Breast epithelium (tissue), 4 donors: ENCODE results near the gene HIBADH. TPM values are rescaled to one million over a fixed set of nuclear protein-coding genes. Genes with fewer than 3 reads are reported as not detected.
A peak's percentile ranks its signal among the peaks of the same experiment; 100 is the strongest.

Source experiments
- DNase-seq, 2 donors: peaks; one replicate each; pipeline ENCODE4 v3.0.0-alpha.2; 2019; ENCODE audit warnings: low spot score in 2 of 2
- H3K27ac ChIP-seq, 2 donors: fragments of 200-600 bp; sonication (generic) in 1 of 2; one replicate each; pipeline ENCODE4 v1.5.1; 2016 to 2019; ENCODE audit warnings: mild to moderate bottlenecking in 1 of 2
- H3K27me3 ChIP-seq, 2 donors: fragments of 200-600 bp; sonication (generic) in 1 of 2; one replicate each; pipeline versions ENCODE4 v1.5.1 to v1.6.0; 2017 to 2019; ENCODE audit warnings: control low read depth in 1 of 2, mild to moderate bottlenecking in 1 of 2
- H3K36me3 ChIP-seq: fragments of 200-600 bp; one replicate; pipeline ENCODE4 v1.5.1; 2019
- H3K4me1 ChIP-seq, 2 donors: fragments of 200-600 bp; sonication (generic); one replicate each; pipeline ENCODE4 v1.5.1; 2016 to 2019; ENCODE audit warnings: control low read depth in 1 of 2
- H3K4me3 ChIP-seq, 3 donors: fragments of 200-600 bp; sonication (generic); 1 replicate in 2 of 3; 2 replicates in 1 of 3; pipeline ENCODE4 v1.5.1; 2016 to 2019; ENCODE audit warnings: mild to moderate bottlenecking in 3 of 3, moderate library complexity in 2 of 3
- H3K9me3 ChIP-seq, 2 donors: fragments of 200-600 bp; sonication (generic) in 1 of 2; one replicate each; pipeline ENCODE4 v1.5.1; 2016 to 2019; ENCODE audit warnings: control low read depth in 1 of 2
- POLR2A ChIP-seq: fragments of 450-650 bp; IDR thresholded peaks from one replicate; pipeline ENCODE4 v1.6.1; 2016; ENCODE audit warnings: antibody characterized with exemption, mild to moderate bottlenecking, moderate library complexity
- POLR2AphosphoS5 ChIP-seq, 3 donors: sonication (generic); formaldehyde crosslinking; IDR thresholded peaks; one replicate each; pipeline ENCODE4 v1.6.1; 2017; ENCODE audit warnings: antibody characterized with exemption in 3 of 3
- intact Hi-C: fragments of 100-400 bp; cut with DNase I; formaldehyde crosslinking; loops from one replicate; pipeline ENCODE4 v1.15.1; 2023; ENCODE audit warnings: low total_unique reads
- total RNA-seq, 3 donors: library from RNA; depleted of rRNA; stranded (reverse); fragments of >200 nt; gene quantifications; one replicate each; pipeline ENCODE4 v1.1.0, GENCODE V29; 2016
- TF ChIP-seq, protein P1 (sequence below), 3 donors: fragments of 450-650 bp; IDR thresholded peaks; one replicate each; pipeline ENCODE4 v1.5.1; 2016 to 2017; ENCODE audit warnings: antibody characterized with exemption in 3 of 3, mild to moderate bottlenecking in 3 of 3, moderate library complexity in 3 of 3

The HIBADH gene
- total RNA-seq, 3 donors from 2014 or later, result 50.5 to 80.1 (median 67.5) TPM

- peak in 1 of 2 donors; percentile 56 for DNase-seq
- no peak for TF ChIP-seq POLR2A
- TF ChIP-seq, protein P1, sequence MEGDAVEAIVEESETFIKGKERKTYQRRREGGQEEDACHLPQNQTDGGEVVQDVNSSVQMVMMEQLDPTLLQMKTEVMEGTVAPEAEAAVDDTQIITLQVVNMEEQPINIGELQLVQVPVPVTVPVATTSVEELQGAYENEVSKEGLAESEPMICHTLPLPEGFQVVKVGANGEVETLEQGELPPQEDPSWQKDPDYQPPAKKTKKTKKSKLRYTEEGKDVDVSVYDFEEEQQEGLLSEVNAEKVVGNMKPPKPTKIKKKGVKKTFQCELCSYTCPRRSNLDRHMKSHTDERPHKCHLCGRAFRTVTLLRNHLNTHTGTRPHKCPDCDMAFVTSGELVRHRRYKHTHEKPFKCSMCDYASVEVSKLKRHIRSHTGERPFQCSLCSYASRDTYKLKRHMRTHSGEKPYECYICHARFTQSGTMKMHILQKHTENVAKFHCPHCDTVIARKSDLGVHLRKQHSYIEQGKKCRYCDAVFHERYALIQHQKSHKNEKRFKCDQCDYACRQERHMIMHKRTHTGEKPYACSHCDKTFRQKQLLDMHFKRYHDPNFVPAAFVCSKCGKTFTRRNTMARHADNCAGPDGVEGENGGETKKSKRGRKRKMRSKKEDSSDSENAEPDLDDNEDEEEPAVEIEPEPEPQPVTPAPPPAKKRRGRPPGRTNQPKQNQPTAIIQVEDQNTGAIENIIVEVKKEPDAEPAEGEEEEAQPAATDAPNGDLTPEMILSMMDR (IDR thresholded peaks at IDR 0.05), result no peak
- peak in 1 of 3 donors; percentile 9 for TF ChIP-seq POLR2AphosphoS5 (IDR thresholded peaks at IDR 0.05)
- no peaks in the 10 kb centered on the region for H3K9me3 ChIP-seq
- peak overlapping the region; percentile 15 to 43 for H3K27ac ChIP-seq
- no peaks in the 10 kb centered on the region for H3K4me1 ChIP-seq
- intact Hi-C loops, result no loop called here
- H3K4me3 ChIP-seq, result no peak overlapping the region
- H3K36me3 ChIP-seq, result no peaks in the 10 kb centered on the region
- H3K27me3 ChIP-seq, result no peaks in the 10 kb centered on the region
These were observed 35.3 kb upstream of the HIBADH start for GRCh38 chr7:27697861-27698430.

DNA sequence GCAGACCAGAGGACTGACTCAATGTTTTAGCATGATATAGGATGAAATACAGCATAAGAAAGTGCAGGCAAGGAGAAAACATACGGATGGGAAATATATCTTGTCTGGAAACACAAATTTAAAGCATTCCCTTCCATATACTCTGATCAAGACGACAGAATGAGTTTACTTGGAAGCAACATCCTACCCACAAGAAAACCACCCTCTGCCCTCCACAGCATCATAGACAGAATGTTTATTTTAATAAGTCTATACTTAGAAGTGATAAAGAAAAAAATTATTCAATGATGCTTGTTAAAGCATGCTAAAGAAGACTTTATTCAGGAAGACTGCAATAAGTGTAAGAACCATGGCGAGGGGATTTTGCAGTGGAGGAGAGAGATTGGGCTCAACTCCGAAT is 32.4 kb upstream of the HIBADH start:
- no peak for DNase-seq
- intact Hi-C loops, result no loop called here
- Histone ChIP-seq H3K27ac (no peak overlapping the region), H3K4me3 (no peak overlapping the region), H3K36me3 (no peaks in the 10 kb centered on the region), H3K9me3 (no peaks in the 10 kb centered on the region), H3K27me3 (no peaks in the 10 kb centered on the region), H3K4me1 (no peaks in the 10 kb centered on the region)
- TF ChIP-seq, protein P1 (IDR thresholded peaks at IDR 0.05), result no peak
- TF ChIP-seq POLR2AphosphoS5 (IDR thresholded peaks at IDR 0.05), result no peak
- TF ChIP-seq POLR2A, result no peak

GRCh38 chr7:27693794-27694193 is 31.1 kb upstream of the HIBADH start:
- H3K36me3 ChIP-seq, result no peaks in the 10 kb centered on the region
- H3K27me3 ChIP-seq, result no peaks in the 10 kb centered on the region
- H3K4me1 ChIP-seq, result no peaks in the 10 kb centered on the region
- intact Hi-C loops, result no loop called here
- peak in 1 of 2 donors; percentile 28 for DNase-seq
- H3K4me3 ChIP-seq, result no peak overlapping the region
- TF ChIP-seq, protein P1 (IDR thresholded peaks at IDR 0.05), result no peak
- TF ChIP-seq POLR2AphosphoS5 (IDR thresholded peaks at IDR 0.05), result peak in 1 of 3 donors; percentile 67
- no peaks in the 10 kb centered on the region for H3K9me3 ChIP-seq
- peak overlapping the region in 1 of 2 donors; percentile 41 for H3K27ac ChIP-seq

DNA sequence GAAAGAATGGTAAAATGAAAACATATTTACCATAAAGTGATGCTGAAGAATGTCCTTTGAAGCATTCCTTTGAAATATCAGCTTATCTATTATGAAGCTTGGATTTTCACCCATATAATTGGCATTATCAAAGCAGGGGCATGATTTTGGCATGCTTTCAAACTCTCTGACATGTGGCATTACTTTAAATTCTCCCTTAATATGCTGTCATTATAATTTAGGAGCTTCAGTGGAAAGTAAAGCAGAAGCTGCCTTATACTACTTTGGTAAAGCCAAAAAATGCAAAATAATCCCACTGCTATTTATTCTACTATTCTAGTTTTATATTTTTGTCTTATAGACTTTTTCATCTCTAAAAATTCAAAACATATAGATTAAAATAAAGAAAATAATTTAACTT is 28.0 kb upstream of the HIBADH start:
- TF ChIP-seq POLR2A, result no peak
- no peaks in the 10 kb centered on the region for H3K27me3 ChIP-seq
- H3K4me1 ChIP-seq, result no peaks in the 10 kb centered on the region
- intact Hi-C loops, result no loop called here
- no peak overlapping the region for H3K27ac ChIP-seq
- H3K4me3 ChIP-seq, result no peak overlapping the region
- H3K9me3 ChIP-seq, result no peaks in the 10 kb centered on the region
- DNase-seq, result no peak
- no peaks in the 10 kb centered on the region for H3K36me3 ChIP-seq

DNA sequence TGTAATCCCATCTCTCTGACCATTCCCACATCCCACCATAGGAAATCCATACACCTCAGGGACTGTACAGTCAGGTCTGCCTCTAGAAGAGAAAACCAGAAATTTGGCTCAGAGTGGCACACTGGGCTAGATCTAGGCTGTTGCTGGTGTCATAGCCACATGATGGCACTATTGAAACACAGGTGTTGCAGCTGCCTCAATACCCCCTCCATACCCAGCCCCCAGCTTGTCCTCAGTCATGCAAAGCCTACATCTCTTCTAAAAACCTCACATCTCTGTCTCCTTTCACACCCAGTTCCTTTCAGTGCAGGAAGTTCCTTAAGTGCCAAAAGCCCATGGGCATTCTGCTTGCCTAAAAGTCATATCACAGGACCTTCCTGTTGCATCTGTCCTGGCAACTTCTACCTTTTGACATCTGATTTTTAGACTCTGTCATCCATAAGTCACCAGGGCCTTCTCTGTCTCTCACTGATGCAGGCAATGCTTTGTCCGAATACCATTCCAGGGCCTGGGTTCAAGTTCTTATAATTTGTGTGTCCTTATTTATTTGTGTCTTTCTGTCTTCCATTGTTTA is 27.0 kb upstream of the HIBADH start:
- no peak overlapping the region for H3K4me3 ChIP-seq
- intact Hi-C loops, result no loop called here
- DNase-seq, result no peak
- no peaks in the 10 kb centered on the region for H3K9me3 ChIP-seq
- TF ChIP-seq POLR2AphosphoS5 (IDR thresholded peaks at IDR 0.05), result no peak
- TF ChIP-seq, protein P1 (IDR thresholded peaks at IDR 0.05), result no peak
- TF ChIP-seq POLR2A, result no peak
- H3K27me3 ChIP-seq, result no peaks in the 10 kb centered on the region
- H3K27ac ChIP-seq, result no peak overlapping the region
- no peaks in the 10 kb centered on the region for H3K4me1 ChIP-seq
- no peaks in the 10 kb centered on the region for H3K36me3 ChIP-seq
